NCI-H1105 treated with DMSO at 0.1 percent for 48 hours (cell line): ENCODE results near the gene CCDC93.
A peak's percentile ranks its signal among the peaks of the same experiment; 100 is the strongest.
"Not testable (repeated sequence)": the region's sequence is repeated elsewhere in the genome, so short reads cannot be mapped to it uniquely, and the experiment has no call there.

Experiments
- DNase-seq: peaks from one replicate; lab custom pipeline; 2025; lab: John Stamatoyannopoulos, UW

Gene CCDC93

GRCh38 chr2:118046634-118047210 lies 32.9 kb upstream of the CCDC93 start:
- peak; percentile 62 for DNase-seq

- DNase-seq, result no peak
Observed at GRCh38 chr2:118045286-118045685, 31.4 kb upstream of the CCDC93 start.

DNA sequence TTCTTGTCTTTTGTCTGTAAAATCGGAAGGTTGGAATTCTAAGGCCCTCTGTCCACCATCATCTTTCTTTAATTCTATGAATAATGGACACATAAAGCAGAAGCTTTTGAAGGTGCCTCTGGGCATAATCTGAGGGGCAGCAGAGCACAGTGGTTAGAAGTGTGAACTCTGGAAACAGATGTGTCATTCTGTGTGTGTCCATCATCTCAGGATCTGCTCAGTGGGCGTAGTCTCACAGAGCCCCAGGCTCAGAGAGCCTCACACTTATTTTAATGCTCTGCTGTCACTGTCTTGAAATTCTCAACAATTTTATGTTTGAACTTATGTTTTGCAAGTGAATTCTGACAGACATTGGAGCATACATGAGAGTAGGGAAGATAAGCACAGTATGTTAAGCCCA lies 31.0 kb upstream of the CCDC93 start:
- no peak for DNase-seq

- no peak for DNase-seq
Observed at GRCh38 chr2:118044103-118044716, 30.3 kb upstream of the CCDC93 start.

DNA sequence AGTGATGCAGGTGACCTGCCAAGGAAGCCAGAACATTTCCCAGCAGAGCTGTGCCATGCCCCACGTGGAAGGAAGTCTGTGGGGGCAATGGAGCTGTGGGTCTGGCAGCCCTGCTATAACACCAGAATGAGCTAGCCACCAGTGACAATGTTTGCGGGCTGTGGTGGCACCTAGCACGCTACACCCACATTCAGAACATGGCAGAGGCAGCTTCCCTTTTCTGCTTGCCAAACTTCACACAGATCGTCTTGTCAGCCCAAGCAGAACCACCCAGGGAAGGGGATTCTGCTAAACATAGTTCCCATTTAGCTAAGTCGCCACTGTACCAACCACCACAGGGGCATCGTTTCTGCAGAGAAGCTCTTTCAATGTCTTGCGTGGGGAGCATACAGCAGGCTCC lies 27.0 kb upstream of the CCDC93 start:
- DNase-seq, result no peak

- DNase-seq, result peak; percentile 33
Observed at GRCh38 chr2:118032169-118033013, 18.5 kb upstream of the CCDC93 start.

DNA sequence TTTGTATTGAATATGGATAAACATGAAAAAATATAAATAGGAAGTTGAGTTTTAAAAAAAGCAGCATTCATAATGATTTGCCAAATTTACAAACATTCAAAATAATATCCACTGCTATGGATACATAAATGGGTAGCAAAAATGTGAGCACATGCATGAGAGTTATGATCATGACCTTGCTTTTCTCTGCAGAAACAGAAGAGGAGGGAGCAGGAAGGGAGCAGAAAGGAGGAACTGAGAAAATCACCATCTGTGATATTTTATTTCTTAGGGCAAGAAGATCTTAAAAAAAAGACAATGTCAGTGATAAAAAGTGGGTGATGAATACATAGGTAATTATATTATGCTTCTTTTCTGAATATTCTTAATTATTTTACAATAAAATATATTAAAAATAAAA lies 17.7 kb upstream of the CCDC93 start:
- DNase-seq, result no peak

DNA sequence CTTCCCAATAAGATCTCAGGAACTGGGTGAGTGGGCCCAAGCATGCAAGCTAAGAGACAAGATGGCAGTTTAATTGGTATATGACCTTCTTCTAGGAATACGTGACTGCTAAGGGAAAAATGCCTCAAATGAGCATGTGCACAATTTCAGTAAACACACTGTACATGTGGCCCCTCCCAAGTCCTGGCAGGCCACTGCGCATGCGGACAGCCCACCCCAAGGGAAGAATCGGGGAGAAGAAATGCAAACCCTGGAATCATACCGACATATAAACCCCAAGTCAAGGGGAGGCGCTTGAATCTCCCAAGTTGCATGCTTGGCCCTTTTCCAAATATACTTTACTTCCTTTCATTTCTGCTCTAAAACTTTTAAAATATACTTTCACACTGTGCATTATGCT lies 15.2 kb upstream of the CCDC93 start:
- no peak for DNase-seq

GRCh38 chr2:118021356-118021755 lies 7.5 kb upstream of the CCDC93 start:
- DNase-seq, result no peak

GRCh38 chr2:118019821-118020220 lies 6.0 kb upstream of the CCDC93 start:
- DNase-seq, result no peak

DNA sequence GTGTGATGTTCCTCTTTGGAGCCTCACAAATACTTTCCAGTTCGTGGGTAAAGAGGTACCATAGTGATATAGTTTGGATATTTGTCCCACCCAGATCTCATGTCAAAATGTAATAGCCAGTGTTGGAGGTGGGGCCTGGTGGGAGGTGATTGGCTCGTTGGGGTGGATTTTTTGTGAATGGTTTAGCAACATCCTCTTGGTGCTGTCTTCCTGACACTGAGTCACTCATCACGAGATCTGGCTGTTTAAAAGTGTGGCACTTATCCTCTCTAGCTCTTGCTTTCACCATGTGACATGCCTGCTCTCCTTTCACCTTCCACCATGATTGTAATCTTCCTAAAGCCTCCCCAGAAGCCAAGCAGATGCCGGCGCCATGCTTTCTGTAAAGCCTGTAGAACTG lies 3.0 kb upstream of the CCDC93 start:
- DNase-seq, result no peak

DNA sequence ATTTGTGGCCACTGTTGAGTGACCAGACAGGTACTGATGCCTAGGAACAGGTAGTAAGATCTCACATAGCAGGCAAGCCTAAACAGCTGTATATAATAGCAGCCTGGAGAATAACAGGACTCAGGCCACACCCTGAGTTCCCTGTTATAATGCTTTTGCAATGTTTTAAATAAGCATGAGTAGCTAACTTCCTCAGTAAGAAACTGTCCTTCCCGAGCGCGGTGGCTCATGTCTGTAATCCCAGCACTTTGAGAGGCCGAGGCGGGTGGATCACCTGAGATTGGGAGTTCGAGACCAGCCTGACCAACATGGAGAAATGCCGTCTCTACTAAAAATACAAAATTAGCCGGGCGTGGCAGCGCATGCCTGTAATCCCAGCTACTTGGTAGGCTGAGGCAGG lies 1.9 kb upstream of the CCDC93 start:
- not testable (repeated sequence) for DNase-seq

DNA sequence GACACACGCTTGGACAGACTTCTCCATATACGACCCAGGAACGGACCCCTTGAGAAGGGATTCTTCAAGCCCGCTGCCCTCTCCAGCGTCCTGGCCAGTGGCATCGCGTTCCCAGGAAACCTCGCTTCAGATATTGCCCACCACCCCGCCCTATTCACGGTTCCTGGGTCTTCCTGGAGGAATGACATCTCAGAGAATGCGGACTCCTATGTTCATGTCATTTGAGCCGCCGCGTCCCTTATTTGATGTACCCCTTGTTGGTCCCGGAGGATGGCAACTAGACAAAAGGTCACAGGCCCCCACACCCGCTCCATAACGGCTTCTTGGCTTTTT lies 588 bp upstream of the CCDC93 start:
- no peak for DNase-seq

- peak; percentile 39 for DNase-seq
Observed at GRCh38 chr2:118013221-118013723, 598 bp downstream of the CCDC93 start.

GRCh38 chr2:118012778-118013177 lies 1.1 kb downstream of the CCDC93 start:
- DNase-seq, result no peak

DNA sequence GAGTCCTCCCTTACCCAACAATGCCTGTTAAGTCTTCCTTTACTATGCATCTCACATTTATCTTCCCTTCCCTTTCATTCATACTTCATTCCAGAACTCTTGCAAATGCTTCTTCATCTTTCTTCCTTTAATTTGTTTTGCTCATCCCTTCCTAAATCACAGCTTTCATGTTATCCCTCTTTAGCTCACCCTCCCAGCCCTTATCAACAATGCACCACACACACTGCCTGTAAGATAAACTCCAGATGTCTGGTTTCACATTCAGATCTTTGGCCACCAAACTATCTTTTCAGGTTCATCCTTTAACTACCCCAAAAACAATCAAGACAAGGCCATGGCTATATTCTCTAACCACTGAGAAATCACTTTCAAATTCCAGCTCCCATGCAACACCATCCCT lies 3.4 kb downstream of the CCDC93 start:
- no peak for DNase-seq

- DNase-seq, result no peak
Observed at GRCh38 chr2:118006861-118007260, 7.0 kb downstream of the CCDC93 start.

GRCh38 chr2:118006326-118006725 lies 7.5 kb downstream of the CCDC93 start:
- DNase-seq, result no peak

DNA sequence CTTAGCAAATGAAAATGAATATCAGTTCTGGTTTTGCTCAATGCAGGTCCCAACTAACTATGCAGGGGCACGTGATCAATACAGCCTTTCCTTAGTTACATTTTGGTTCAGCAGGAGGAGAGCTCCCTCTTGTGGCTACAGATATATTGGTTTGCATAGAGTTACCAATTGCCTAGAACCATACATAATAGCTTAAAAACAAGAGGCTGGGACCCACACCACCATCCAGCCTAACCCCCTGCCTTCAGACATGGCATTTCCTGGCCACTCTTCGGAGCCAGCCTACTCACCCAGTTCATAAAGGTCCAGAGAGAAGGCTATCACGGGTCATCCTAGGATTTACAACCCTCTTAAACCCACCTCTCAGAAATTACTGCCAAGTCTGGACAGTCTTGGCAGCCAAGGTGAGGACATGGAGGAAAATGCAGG lies 10.5 kb downstream of the CCDC93 start:
- DNase-seq, result peak; percentile 77

- no peak for DNase-seq
Observed at GRCh38 chr2:118000041-118000440, 13.8 kb downstream of the CCDC93 start.

- no peak for DNase-seq
Observed at GRCh38 chr2:117997872-117998454, 15.9 kb downstream of the CCDC93 start.

DNA sequence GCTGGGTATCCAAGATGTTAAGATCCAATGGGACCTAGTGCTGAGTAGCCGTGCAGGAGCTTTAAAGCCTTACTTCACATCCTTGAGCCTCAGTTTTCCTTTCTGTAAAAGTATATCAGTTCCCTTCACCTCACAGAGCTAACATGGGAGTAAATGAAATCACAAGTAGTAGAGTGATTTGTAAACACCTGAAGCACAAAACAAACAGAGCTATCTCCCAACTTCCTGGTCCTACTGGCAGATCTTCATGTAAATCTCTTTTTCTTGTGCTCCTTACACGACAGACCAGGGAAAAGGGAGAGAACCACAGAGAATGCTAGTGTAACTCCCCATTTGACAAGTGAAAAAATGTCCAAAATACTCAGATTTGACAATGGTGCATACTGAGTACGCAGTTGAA lies 17.3 kb downstream of the CCDC93 start:
- no peak for DNase-seq

DNA sequence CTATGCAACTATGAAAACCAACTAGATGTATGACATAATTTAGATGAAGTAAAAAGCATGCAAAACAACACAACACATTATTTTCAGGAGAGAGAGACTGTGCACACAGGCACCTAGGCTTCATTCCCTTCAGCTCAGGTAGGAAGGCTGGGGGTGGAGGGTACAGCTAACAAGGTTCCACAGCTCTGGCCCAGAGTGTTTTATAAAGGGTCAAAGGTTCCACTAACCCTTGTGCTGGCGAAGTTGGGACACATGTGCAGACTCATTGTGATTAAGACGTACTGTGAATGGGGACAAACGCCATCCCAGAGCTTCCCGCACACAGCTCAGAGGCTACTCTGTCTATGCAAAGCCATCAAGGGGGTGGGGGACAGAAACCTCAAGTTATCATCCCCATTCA lies 19.1 kb downstream of the CCDC93 start:
- DNase-seq, result no peak
